Brain microvascular endothelial cell (primary cell): ENCODE results near the gene RRAS.

Experiments
- DNase-seq: peaks from one replicate; pipeline ENCODE4 v3.0.0-alpha.2; 2020
- H3K27ac ChIP-seq: fragments of 250-450 bp; sonication (Bioruptor Pico); 2 replicates; pipeline ENCODE4 v1.5.1; 2020; ENCODE audit warnings: mild to moderate bottlenecking, moderate library complexity
- H3K27me3 ChIP-seq: fragments of 250-450 bp; sonication (Bioruptor Pico); replicated peaks from 2 replicates; pipeline ENCODE4 v1.5.1; 2020; ENCODE audit warnings: mild to moderate bottlenecking
- H3K36me3 ChIP-seq: fragments of 250-450 bp; sonication (Bioruptor Pico); replicated peaks from 2 replicates; pipeline ENCODE4 v1.5.1; 2020; ENCODE audit warnings: mild to moderate bottlenecking
- H3K4me3 ChIP-seq: 2 replicates; pipeline ENCODE4 v1.5.1; 2011; ENCODE audit warnings: low read depth, mild to moderate bottlenecking, control low read depth, low read length, moderate library complexity
- in situ Hi-C: cut with HindIII; loops from 2 replicates; pipeline ENCODE4 v1.10.0; 2017; ENCODE audit warnings: low sequenced_read_pairs, low pct_ligation_motif_present
- TF ChIP-seq, protein P1 (sequence below): IDR thresholded peaks from 2 replicates; pipeline ENCODE4 v1.5.1; 2011; ENCODE audit warnings: low read depth, mild to moderate bottlenecking, moderate library complexity, low read length, control low read depth, inconsistent platforms; ENCODE audit errors: missing control alignments

RRAS gene

DNA sequence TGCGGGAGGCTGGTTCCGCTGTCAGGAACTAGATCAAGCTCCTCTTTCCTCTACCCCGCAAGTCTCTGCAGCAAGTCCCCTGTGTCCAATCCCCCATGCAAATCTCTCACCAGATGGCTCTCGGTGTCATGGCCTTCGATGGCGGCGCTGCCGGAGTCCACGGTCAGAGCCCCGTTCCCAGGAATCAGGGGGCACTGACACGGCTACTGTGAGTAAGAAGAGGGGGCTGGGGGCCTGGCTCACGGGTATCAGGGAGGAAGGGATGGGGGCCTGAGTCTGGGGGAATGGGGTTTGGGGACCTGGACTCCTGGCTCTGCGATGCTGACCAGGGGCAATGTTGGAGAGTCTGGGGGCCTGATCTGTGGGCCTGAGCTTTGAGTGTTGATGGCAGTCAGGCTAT, 6.1 kb upstream of the RRAS start:
- in situ Hi-C loops: no loop called here
- Histone ChIP-seq H3K36me3 (peaks cover 37% of the 10 kb centered on the region), H3K27ac (no peak overlapping the region), H3K4me3 (no peak overlapping the region), H3K27me3 (no peaks in the 10 kb centered on the region)
- TF ChIP-seq, protein P1, sequence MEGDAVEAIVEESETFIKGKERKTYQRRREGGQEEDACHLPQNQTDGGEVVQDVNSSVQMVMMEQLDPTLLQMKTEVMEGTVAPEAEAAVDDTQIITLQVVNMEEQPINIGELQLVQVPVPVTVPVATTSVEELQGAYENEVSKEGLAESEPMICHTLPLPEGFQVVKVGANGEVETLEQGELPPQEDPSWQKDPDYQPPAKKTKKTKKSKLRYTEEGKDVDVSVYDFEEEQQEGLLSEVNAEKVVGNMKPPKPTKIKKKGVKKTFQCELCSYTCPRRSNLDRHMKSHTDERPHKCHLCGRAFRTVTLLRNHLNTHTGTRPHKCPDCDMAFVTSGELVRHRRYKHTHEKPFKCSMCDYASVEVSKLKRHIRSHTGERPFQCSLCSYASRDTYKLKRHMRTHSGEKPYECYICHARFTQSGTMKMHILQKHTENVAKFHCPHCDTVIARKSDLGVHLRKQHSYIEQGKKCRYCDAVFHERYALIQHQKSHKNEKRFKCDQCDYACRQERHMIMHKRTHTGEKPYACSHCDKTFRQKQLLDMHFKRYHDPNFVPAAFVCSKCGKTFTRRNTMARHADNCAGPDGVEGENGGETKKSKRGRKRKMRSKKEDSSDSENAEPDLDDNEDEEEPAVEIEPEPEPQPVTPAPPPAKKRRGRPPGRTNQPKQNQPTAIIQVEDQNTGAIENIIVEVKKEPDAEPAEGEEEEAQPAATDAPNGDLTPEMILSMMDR: no peak
- DNase-seq: no peak

DNA sequence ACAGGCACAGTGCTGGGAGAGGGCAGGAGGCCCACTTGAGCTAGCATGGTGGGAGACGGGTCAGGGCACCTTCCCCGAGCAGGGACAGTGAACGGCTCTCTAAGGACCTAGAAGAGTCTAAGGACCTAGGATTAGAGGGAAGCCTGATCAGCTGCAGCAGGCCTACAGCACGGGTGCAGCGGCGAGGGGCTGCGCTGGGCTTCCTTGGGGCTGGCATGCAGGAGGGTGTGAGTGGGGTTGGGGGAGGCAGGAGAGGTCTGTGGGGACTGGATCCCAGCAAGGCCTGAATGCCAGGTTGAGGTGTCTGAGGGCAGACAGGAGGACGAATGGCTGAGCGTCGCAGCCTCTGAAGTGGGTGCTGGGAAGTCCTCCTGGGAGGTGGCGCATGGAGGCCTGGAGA, 5.6 kb upstream of the RRAS start:
- Histone ChIP-seq H3K36me3 (peaks cover 36% of the 10 kb centered on the region), H3K4me3 (no peak overlapping the region), H3K27me3 (no peaks in the 10 kb centered on the region), H3K27ac (no peak overlapping the region)
- DNase-seq: no peak
- TF ChIP-seq, protein P1: no peak
- in situ Hi-C loops: no loop called here

DNA sequence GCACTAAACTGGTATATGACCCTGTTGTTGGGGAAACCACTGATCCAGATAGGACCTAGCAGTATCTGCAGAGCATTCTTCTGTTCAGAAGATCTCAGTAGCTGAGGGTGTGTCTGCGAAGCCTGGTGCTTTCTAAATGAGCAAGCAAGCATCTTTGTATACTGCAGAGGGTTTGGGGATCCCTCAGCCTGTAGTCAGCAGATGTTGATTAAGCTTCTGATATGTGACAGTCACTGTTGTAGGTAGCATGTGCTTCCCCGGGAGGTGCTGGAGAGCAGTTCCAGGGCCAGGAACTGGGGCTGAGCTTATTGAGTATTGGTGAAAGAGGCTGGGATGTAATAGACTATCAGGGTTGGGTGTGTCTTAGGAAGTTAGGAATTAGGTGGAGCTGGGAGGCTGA, 3.5 kb upstream of the RRAS start:
- in situ Hi-C loops: no loop called here
- H3K27me3 ChIP-seq: no peaks in the 10 kb centered on the region
- no peak overlapping the region for H3K27ac ChIP-seq

DNA sequence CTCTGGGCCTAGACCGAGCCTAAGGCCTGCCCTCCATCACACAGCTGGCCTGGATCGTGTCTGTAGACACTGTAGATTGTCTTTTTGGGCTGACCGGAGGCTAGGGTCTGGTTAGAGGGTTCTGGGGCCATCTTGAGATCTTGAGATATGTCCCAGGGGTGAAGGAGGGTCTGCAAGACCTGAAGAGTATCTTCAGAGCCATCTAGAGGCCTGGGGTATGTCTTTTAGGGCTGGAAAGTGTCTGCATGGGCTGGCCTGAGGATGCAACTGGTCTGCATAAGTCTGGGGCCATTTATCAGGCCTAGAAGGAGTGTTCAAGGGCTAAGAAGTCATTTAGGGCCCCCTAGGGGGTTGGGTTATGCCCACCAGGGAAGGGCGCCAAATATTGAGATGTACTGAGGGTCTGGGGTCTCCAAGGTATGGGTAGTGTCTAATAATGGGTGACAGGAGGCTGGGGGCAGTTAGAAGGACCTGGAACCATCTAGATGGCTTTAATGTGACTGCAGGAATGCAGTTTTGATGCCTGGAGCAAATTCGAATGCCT, 2.6 kb upstream of the RRAS start:
- DNase-seq: no peak
- TF ChIP-seq, protein P1: no peak
- Histone ChIP-seq H3K4me3 (peak overlapping the region; percentile 100), H3K27me3 (no peaks in the 10 kb centered on the region), H3K27ac (peak overlapping the region; percentile 84), H3K36me3 (peaks cover 16% of the 10 kb centered on the region)
- in situ Hi-C loops: no loop called here

More for the DNA sequence above, 3.5 kb upstream of the RRAS start:
- H3K4me3 ChIP-seq: peak overlapping the region; percentile 100
- peaks cover 23% of the 10 kb centered on the region for H3K36me3 ChIP-seq
- TF ChIP-seq, protein P1: no peak
- DNase-seq: no peak

DNA sequence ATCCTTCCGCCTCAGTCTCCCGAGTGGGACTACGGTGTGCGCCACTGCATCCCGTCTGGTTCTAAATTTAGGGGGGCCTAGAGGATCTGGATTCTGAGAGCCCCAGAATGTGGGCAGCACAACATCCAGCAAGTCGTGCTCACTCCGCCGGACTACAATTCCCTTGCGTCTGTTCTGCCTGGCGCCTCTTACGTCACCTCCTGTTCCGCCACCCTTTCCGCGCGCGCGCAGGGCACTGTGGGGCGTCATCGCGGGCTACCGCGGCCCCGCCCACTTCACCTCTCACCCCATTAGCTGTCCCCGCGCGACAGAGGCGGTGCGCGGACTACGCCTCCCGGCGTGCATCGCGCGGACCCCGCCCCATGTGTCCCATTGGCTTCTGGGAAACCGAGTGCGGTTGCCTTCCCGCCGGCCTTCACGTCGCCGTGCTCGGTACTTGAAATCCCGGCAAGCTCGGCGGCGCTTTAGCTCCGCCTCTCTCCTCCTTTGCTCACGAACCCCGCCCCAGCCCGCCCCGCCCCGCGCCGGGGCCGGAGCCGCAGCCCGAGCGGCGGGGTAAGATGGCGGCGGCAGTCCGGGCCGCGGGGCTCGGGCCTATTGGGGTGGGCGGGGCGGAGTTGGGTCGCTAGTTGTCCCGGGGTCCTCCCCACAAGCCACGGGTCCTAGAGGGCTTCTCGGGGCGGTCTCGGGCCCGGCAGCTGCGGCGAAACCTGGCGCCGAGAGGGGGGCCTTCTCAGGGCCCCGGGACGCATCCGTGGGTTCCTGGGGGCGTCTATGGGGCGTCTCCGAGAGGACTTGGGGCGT, 1.9 kb upstream of the RRAS start, which contains the start of gene SCAF1:
Gene SCAF1, plus strand, starts transcription at position 522 of the 804 bp plus-strand sequence. CDS start 2,818 bp downstream, outside the sequence.
- Histone ChIP-seq H3K4me3 (peak within 1 kb of the TSS; percentile 100), H3K27ac (peak within 1 kb of the TSS; percentile 99), H3K27me3 (no peaks in the 10 kb centered on the region), H3K36me3 (peaks cover 10% of the 10 kb centered on the region)
- TF ChIP-seq, protein P1: no peak
- peak; percentile 99 for DNase-seq
- in situ Hi-C loops: no loop called here
